ENCODE results near the gene CD300LF.
A peak's percentile ranks its signal among the peaks of the same experiment; 100 is the strongest.

The CD300LF gene

GRCh38 chr17:74686761-74687160, 26.0 kb downstream of the CD300LF start:
- DNase-seq (ENCODE audit: low read depth) = no peak

- no peak for DNase-seq (ENCODE audit: low read depth)
Measured at GRCh38 chr17:74682471-74683190, 30.1 kb downstream of the CD300LF start.

GRCh38 chr17:74682028-74682427, 30.7 kb downstream of the CD300LF start:
- no peak for DNase-seq (ENCODE audit: low read depth)

GRCh38 chr17:74680941-74681340, 31.8 kb downstream of the CD300LF start:
- DNase-seq (ENCODE audit: low read depth) = no peak

- DNase-seq (ENCODE audit: low read depth) = no peak
Measured at GRCh38 chr17:74680213-74680612, 32.5 kb downstream of the CD300LF start.

GRCh38 chr17:74679374-74679773, 33.3 kb downstream of the CD300LF start:
- no peak for DNase-seq (ENCODE audit: low read depth)

- DNase-seq (ENCODE audit: low read depth) = no peak
Measured at GRCh38 chr17:74678541-74678940, 34.2 kb downstream of the CD300LF start.

GRCh38 chr17:74677558-74678466, 34.9 kb downstream of the CD300LF start:
- no peak for DNase-seq (ENCODE audit: low read depth)

- DNase-seq (ENCODE audit: low read depth) = peak; percentile 44
Measured at GRCh38 chr17:74671031-74671771, 41.5 kb downstream of the CD300LF start.

- no peak for DNase-seq (ENCODE audit: low read depth)
Measured at GRCh38 chr17:74670329-74670728, 42.4 kb downstream of the CD300LF start.

- no peak for DNase-seq (ENCODE audit: low read depth)
Measured at GRCh38 chr17:74663561-74663960, 49.2 kb downstream of the CD300LF start.

- no peak for DNase-seq (ENCODE audit: low read depth)
Measured at GRCh38 chr17:74659889-74660288, 52.8 kb downstream of the CD300LF start.

GRCh38 chr17:74658620-74659019, 54.1 kb downstream of the CD300LF start:
- DNase-seq (ENCODE audit: low read depth) = no peak

- DNase-seq (ENCODE audit: low read depth) = no peak
Measured at GRCh38 chr17:74654742-74655141, 58.0 kb downstream of the CD300LF start.

GRCh38 chr17:74652020-74652419, 60.7 kb downstream of the CD300LF start:
- no peak for DNase-seq (ENCODE audit: low read depth)

- DNase-seq (ENCODE audit: low read depth) = no peak
Measured at GRCh38 chr17:74649909-74650308, 62.8 kb downstream of the CD300LF start.

- no peak for DNase-seq (ENCODE audit: low read depth)
Measured at GRCh38 chr17:74647871-74648672, 64.7 kb downstream of the CD300LF start.

GRCh38 chr17:74646231-74646630, 66.5 kb downstream of the CD300LF start:
- DNase-seq (ENCODE audit: low read depth) = no peak

- DNase-seq (ENCODE audit: low read depth) = no peak
Measured at GRCh38 chr17:74645010-74645409, 67.7 kb downstream of the CD300LF start.

- DNase-seq (ENCODE audit: low read depth) = no peak
Measured at GRCh38 chr17:74644419-74644818, 68.3 kb downstream of the CD300LF start.
